ENCODE data around the gene CD9.

- TF ChIP-seq CTCF (IDR thresholded peaks at IDR 0.05) (no peak), POLR2A (IDR thresholded peaks at IDR 0.05) (no peak)
Observed at GRCh38 chr12:6218347-6218925, 18.2 kb downstream of the CD9 start.

Measured in esophagus squamous epithelium (tissue), 4 donors.